Measurements from ENCODE around the gene USP6NL. TPM values are rescaled to one million over a fixed set of nuclear protein-coding genes. Genes with fewer than 3 reads are reported as not detected.

Gene USP6NL
- total RNA-seq, 4 donors from 2014 or later: 10.4 to 14.9 (median 13.2) TPM

- Histone ChIP-seq H3K27ac (replicated peaks in 1 of 4) (no peak overlapping the region), H3K36me3 (no peaks in the 10 kb centered on the region), H3K4me1 (no peaks in the 10 kb centered on the region), H3K4me3 (no peak overlapping the region), H3K27me3 (peaks cover 0 to 38% (median 0%) of the 10 kb centered on the region in 4 donors), H3K9me3 (no peaks in the 10 kb centered on the region)
- TF ChIP-seq POLR2A (IDR thresholded peaks at IDR 0.05; ENCODE audit: low read depth): no peak
- TF ChIP-seq POLR2AphosphoS5 (IDR thresholded peaks at IDR 0.05): no peak
- TF ChIP-seq, protein P1, sequence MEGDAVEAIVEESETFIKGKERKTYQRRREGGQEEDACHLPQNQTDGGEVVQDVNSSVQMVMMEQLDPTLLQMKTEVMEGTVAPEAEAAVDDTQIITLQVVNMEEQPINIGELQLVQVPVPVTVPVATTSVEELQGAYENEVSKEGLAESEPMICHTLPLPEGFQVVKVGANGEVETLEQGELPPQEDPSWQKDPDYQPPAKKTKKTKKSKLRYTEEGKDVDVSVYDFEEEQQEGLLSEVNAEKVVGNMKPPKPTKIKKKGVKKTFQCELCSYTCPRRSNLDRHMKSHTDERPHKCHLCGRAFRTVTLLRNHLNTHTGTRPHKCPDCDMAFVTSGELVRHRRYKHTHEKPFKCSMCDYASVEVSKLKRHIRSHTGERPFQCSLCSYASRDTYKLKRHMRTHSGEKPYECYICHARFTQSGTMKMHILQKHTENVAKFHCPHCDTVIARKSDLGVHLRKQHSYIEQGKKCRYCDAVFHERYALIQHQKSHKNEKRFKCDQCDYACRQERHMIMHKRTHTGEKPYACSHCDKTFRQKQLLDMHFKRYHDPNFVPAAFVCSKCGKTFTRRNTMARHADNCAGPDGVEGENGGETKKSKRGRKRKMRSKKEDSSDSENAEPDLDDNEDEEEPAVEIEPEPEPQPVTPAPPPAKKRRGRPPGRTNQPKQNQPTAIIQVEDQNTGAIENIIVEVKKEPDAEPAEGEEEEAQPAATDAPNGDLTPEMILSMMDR (IDR thresholded peaks at IDR 0.05): no peak
- TF ChIP-seq EP300 (IDR thresholded peaks at IDR 0.05): no peak
- no peak for DNase-seq (ENCODE audit: extremely low spot score)
- 96% methylated on average over 11 of the region's 11 CpGs for WGBS
- intact Hi-C loops (cut with DNase I): no loop called here
Measured at GRCh38 chr10:11444155-11444530, 167.3 kb downstream of the USP6NL start.

GRCh38 chr10:11443468-11444154 lies 167.8 kb downstream of the USP6NL start:
- no peak overlapping the region for H3K27ac ChIP-seq (replicated peaks in 1 of 4)
- no peaks in the 10 kb centered on the region for H3K9me3 ChIP-seq
- H3K4me3 ChIP-seq: no peak overlapping the region
- WGBS: 92% methylated on average over 21 of the region's 23 CpGs
- no peak for DNase-seq (ENCODE audit: extremely low spot score)
- H3K36me3 ChIP-seq: no peaks in the 10 kb centered on the region
- no peaks in the 10 kb centered on the region for H3K4me1 ChIP-seq
- no peak for TF ChIP-seq POLR2A (IDR thresholded peaks at IDR 0.05; ENCODE audit: low read depth)
- TF ChIP-seq EP300 (IDR thresholded peaks at IDR 0.05): no peak
- TF ChIP-seq POLR2AphosphoS5 (IDR thresholded peaks at IDR 0.05): no peak
- TF ChIP-seq, protein P1 (IDR thresholded peaks at IDR 0.05): no peak
- intact Hi-C loops (cut with DNase I): no loop called here
- peaks cover 0 to 32% (median 0%) of the 10 kb centered on the region in 4 donors for H3K27me3 ChIP-seq

- WGBS: 94% methylated on average over 16 of the region's 16 CpGs
- intact Hi-C loops (cut with DNase I): no loop called here
Measured at GRCh38 chr10:11442001-11442773, 169.3 kb downstream of the USP6NL start.

DNA sequence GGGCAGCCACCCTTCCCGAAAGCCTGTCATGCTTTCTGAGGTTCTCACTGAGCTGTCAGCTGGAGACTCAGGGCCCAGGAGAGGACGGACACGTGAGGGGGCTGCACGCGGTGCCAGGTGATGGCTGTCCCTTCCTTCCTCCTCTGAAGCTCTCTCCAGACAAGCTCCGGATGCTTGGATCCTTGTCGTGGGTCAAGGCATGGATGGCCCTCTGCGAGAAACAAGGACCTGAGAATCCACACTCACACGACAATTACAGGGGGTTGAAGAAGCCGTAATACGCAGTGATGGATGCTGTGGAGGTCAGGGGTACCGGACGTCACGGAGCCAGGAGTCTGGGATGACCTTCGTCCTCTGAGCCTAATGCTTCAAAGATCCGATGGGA lies 170.3 kb downstream of the USP6NL start:
- no peak for DNase-seq (ENCODE audit: extremely low spot score)
- Histone ChIP-seq H3K27ac (replicated peaks in 1 of 4) (no peak overlapping the region), H3K4me1 (no peaks in the 10 kb centered on the region), H3K9me3 (no peaks in the 10 kb centered on the region), H3K36me3 (no peaks in the 10 kb centered on the region), H3K4me3 (no peak overlapping the region), H3K27me3 (peaks cover 0 to 13% (median 0%) of the 10 kb centered on the region in 4 donors)
- WGBS: 90% methylated on average over 16 of the region's 16 CpGs
- intact Hi-C loops (cut with DNase I): no loop called here
- TF ChIP-seq POLR2AphosphoS5 (IDR thresholded peaks at IDR 0.05): no peak
- TF ChIP-seq POLR2A (IDR thresholded peaks at IDR 0.05; ENCODE audit: low read depth): no peak
- TF ChIP-seq, protein P1 (IDR thresholded peaks at IDR 0.05): no peak
- no peak for TF ChIP-seq EP300 (IDR thresholded peaks at IDR 0.05)

More at GRCh38 chr10:11442001-11442773, 169.3 kb downstream of the USP6NL start:
- Histone ChIP-seq H3K27ac (replicated peaks in 1 of 4) (no peak overlapping the region), H3K36me3 (no peaks in the 10 kb centered on the region), H3K9me3 (no peaks in the 10 kb centered on the region), H3K4me3 (no peak overlapping the region), H3K27me3 (peaks cover 0 to 23% (median 0%) of the 10 kb centered on the region in 4 donors), H3K4me1 (no peaks in the 10 kb centered on the region)
- DNase-seq (ENCODE audit: extremely low spot score): no peak
- TF ChIP-seq, protein P1 (IDR thresholded peaks at IDR 0.05): no peak
- TF ChIP-seq POLR2AphosphoS5 (IDR thresholded peaks at IDR 0.05) (no peak), POLR2A (IDR thresholded peaks at IDR 0.05; ENCODE audit: low read depth) (no peak), EP300 (IDR thresholded peaks at IDR 0.05) (no peak)

Measured in esophagus muscularis mucosa (tissue), 4 donors.